ELF-1 (cell line): ENCODE results near the gene SFPQ.
"Not testable (repeated sequence)": the region's sequence is repeated elsewhere in the genome, so short reads cannot be mapped to it uniquely, and the experiment has no call there.

ENCODE experiments used
- DNase-seq: peaks from one replicate; pipeline ENCODE4 v3.0.0-alpha.2; 2016; ENCODE audit warnings: low read depth, low spot score

The SFPQ gene

GRCh38 chr1:35142728-35143127 lies 50.2 kb downstream of the SFPQ start:
- not testable (repeated sequence) for DNase-seq

- not testable (repeated sequence) for DNase-seq
These were observed 50.7 kb downstream of the SFPQ start for GRCh38 chr1:35142294-35142693.

GRCh38 chr1:35137590-35137989 lies 55.4 kb downstream of the SFPQ start:
- DNase-seq = not testable (repeated sequence)

GRCh38 chr1:35136780-35137179 lies 56.2 kb downstream of the SFPQ start:
- no peak for DNase-seq
